Endothelial cell of umbilical vein (primary cell): Measurements from ENCODE around the gene PLOD1. TPM values are rescaled to one million over a fixed set of nuclear protein-coding genes. Genes with fewer than 3 reads are reported as not detected.
"Not testable (repeated sequence)": the region's sequence is repeated elsewhere in the genome, so short reads cannot be mapped to it uniquely, and the experiment has no call there.

ENCODE experiments used
- BruUV-seq: library from RNA; stranded (reverse); fragments of 400-500 nt; replicated peaks from 2 replicates; lab custom pipeline; 2021; lab: Mats Ljungman, UMichigan
- CTCF ChIA-PET: fragments of 300-600, 350-600 bp; sonication (Branson Sonifier 250); formaldehyde crosslinking; loops from one replicate; lab custom pipeline; 2021; ENCODE audit warnings: antibody characterized with exemption, inconsistent platforms; lab: Charles Lee
- POLR2A ChIA-PET: fragments of 300-600, 350-600 bp; sonication (Branson Sonifier 250); formaldehyde crosslinking; loops from one replicate; lab custom pipeline; 2021; ENCODE audit warnings: antibody characterized with exemption, inconsistent platforms; lab: Charles Lee
- DNase-seq: peaks from one replicate; pipeline ENCODE4 v3.0.0-alpha.2; 2011; ENCODE audit warnings: low read depth, low spot score
- FAIRE-seq: peaks from 2 replicates; lab custom pipeline; 2011; peaks lifted over from hg19 to GRCh38; lab: Jason Lieb, UNC
- H2AFZ ChIP-seq: 2 replicates; pipeline ENCODE4 v1.6.0; 2012; ENCODE audit warnings: low read depth, low read length, control low read depth, inconsistent platforms
- H3K27ac ChIP-seq: 2 replicates; pipeline ENCODE4 v1.5.1; 2011; ENCODE audit warnings: low read depth, mild to moderate bottlenecking, control low read depth, low read length, moderate library complexity; ENCODE audit not compliant: insufficient read depth
- H3K27me3 ChIP-seq, 2 experiments: 2 replicates each; pipeline versions ENCODE4 v1.6.0 to v1.6.1; 2011; ENCODE audit warnings: low read length in 2 of 2, mixed read lengths in 1 of 2; ENCODE audit not compliant: control insufficient read depth in 2 of 2, insufficient read depth in 2 of 2
- H3K36me3 ChIP-seq, 2 experiments: 2 replicates in 1 of 2; 3 replicates in 1 of 2; pipeline ENCODE4 v1.5.1; 2011; ENCODE audit warnings: low read length in 2 of 2, mild to moderate bottlenecking in 1 of 2, moderate library complexity in 1 of 2; ENCODE audit not compliant: control insufficient read depth in 2 of 2, insufficient read depth in 2 of 2; ENCODE audit errors: extremely low read depth in 1 of 2
- H3K4me1 ChIP-seq: 3 replicates; pipeline ENCODE4 v1.5.1; 2011; ENCODE audit warnings: mild to moderate bottlenecking, low read length; ENCODE audit not compliant: control insufficient read depth, insufficient read depth; ENCODE audit errors: extremely low read depth
- H3K4me2 ChIP-seq: 2 replicates; pipeline ENCODE4 v1.6.1; 2011; ENCODE audit warnings: low read length, control low read depth, mixed read lengths; ENCODE audit not compliant: insufficient read depth
- H3K4me3 ChIP-seq, 3 experiments: fragments of 200-600 bp in 1 of 3; sonication (generic), shearing (Covaris generic) in 1 of 3; replicated peaks in 1 of 3; 2 replicates each; pipeline ENCODE4 v1.5.1; 2011 to 2016; ENCODE audit warnings: control low read depth in 3 of 3, low read length in 3 of 3, mild to moderate bottlenecking in 2 of 3, inconsistent platforms in 1 of 3, low read depth in 1 of 3, moderate library complexity in 1 of 3; ENCODE audit not compliant: insufficient read depth in 1 of 3
- H3K79me2 ChIP-seq: 2 replicates; pipeline ENCODE4 v1.6.0; 2012; ENCODE audit warnings: low read length, inconsistent platforms; ENCODE audit not compliant: control insufficient read depth, insufficient read depth
- H3K9ac ChIP-seq: replicated peaks from 2 replicates; pipeline ENCODE3; 2011; ENCODE audit warnings: low read length, control low read depth; ENCODE audit not compliant: insufficient read depth; ENCODE audit errors: extremely low read depth
- H3K9me1 ChIP-seq: replicated peaks from 3 replicates; pipeline ENCODE4 v1.6.0; 2011; ENCODE audit warnings: mild to moderate bottlenecking, low read length; ENCODE audit not compliant: control insufficient read depth, insufficient read depth; ENCODE audit errors: extremely low read depth
- H3K9me3 ChIP-seq: replicated peaks from 2 replicates; pipeline ENCODE4 v1.5.1; 2012; ENCODE audit warnings: low read length, inconsistent platforms; ENCODE audit not compliant: control insufficient read depth, insufficient read depth
- H4K20me1 ChIP-seq: replicated peaks from 2 replicates; pipeline ENCODE3; 2011; ENCODE audit warnings: mild to moderate bottlenecking, low read length; ENCODE audit not compliant: control insufficient read depth, insufficient read depth; ENCODE audit errors: extremely low read depth
- CTCF ChIP-seq, 2 donors: IDR thresholded peaks; 1 replicate in 1 of 2; 2 replicates in 1 of 2; pipeline ENCODE4 v1.5.1; 2011; ENCODE audit warnings: low read length in 2 of 2, mild to moderate bottlenecking in 2 of 2, moderate library complexity in 2 of 2, control low read depth in 1 of 2, inconsistent platforms in 1 of 2, low read depth in 1 of 2; ENCODE audit not compliant: insufficient read depth in 1 of 2; ENCODE audit errors: extremely low read depth in 1 of 2
- EZH2 ChIP-seq: IDR thresholded peaks from 2 replicates; pipeline ENCODE4 v1.6.1; 2012; ENCODE audit warnings: borderline replicate concordance, low read depth, mild to moderate bottlenecking, moderate library complexity, low read length, inconsistent platforms; ENCODE audit not compliant: severe bottlenecking
- FOS ChIP-seq: IDR thresholded peaks from 2 replicates; pipeline ENCODE4 v1.6.1; 2011; ENCODE audit warnings: mild to moderate bottlenecking, low read length, moderate library complexity, borderline replicate concordance; ENCODE audit not compliant: insufficient read depth
- GATA2 ChIP-seq: IDR thresholded peaks from 2 replicates; pipeline ENCODE4 v1.7.0; 2011; ENCODE audit warnings: low read depth, mild to moderate bottlenecking, moderate library complexity, mixed read lengths, low read length; ENCODE audit not compliant: insufficient read length, insufficient read depth
- JUN ChIP-seq: IDR thresholded peaks from 2 replicates; pipeline ENCODE4 v1.6.1; 2011; ENCODE audit warnings: borderline replicate concordance, low read depth; ENCODE audit not compliant: insufficient read length, insufficient read depth
- MAX ChIP-seq: IDR thresholded peaks from 2 replicates; pipeline ENCODE4 v1.6.1; 2011; ENCODE audit not compliant: insufficient read depth, insufficient read length
- MYC ChIP-seq: IDR thresholded peaks from one replicate; pipeline ENCODE4 v1.6.1; 2011; ENCODE audit warnings: mild to moderate bottlenecking, low read depth, low read length
- POLR2A ChIP-seq: IDR thresholded peaks from 2 replicates; pipeline ENCODE4 v1.6.1; 2012; ENCODE audit warnings: low read depth, mild to moderate bottlenecking, control low read depth, low read length
- POLR2AphosphoS5 ChIP-seq: IDR thresholded peaks from 2 replicates; pipeline ENCODE4 v1.6.1; 2012; ENCODE audit warnings: low read depth, mild to moderate bottlenecking, control low read depth, low read length, moderate library complexity; ENCODE audit not compliant: insufficient read depth
- dilution Hi-C: fragments of 300-500 bp; cut with MboI; formaldehyde crosslinking; loops from one replicate; pipeline ENCODE4 v1.15.0; 2019; ENCODE audit warnings: low sequenced_read_pairs; ENCODE audit not compliant: extremely low pct_ligation_motif_present
- intact Hi-C: fragments of 100-400 bp; cut with micrococcal nuclease; formaldehyde crosslinking; loops from one replicate; pipeline ENCODE4 v1.10.0; 2022
- polyA plus RNA-seq, 4 experiments: library from polyadenylated mRNA; depleted of rRNA in 3 of 4; stranded (reverse) in 3 of 4; unstranded in 1 of 4; fragments of >200 nt; gene quantifications; 2 replicates each; pipeline versions ENCODE4 v1.2.1 to v1.2.3, GENCODE V29; 2011 to 2012; ENCODE audit warnings: missing spikeins in 1 of 4
- total RNA-seq: library from RNA; stranded (reverse); gene quantifications from 2 replicates; pipeline ENCODE4 v1.2.3, GENCODE V29; 2021

Gene PLOD1
- total and polyA plus RNA-seq, 2 donors (not counting 3 experiments of a cell fraction or from before 2014, with no cell fraction given): 260 to 412 TPM

DNA sequence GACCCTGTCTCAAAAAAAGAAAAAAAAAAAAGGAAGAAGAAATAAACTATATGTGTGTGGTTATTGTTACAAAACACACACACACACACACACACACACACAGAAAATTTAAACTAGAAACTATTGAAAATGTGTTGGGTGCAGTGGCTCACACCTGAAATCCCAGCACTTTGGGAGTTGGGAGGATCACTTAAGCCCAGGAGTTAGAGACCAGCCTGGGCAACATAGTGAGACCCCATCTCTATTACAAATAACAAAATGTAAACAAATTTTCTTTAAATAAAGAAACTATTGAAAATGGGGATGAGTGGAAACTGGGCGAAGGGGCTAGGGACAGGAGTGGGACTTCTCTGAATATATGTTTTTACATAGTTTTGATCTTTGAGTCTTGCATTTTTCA, 31.3 kb upstream of the PLOD1 start:
- H3K27ac ChIP-seq: no peak overlapping the region
- H3K27me3 ChIP-seq: peaks cover 8 to 12% of the 10 kb centered on the region in 2 experiments
- H3K9me1 ChIP-seq: no peaks in the 10 kb centered on the region
- H3K9me3 ChIP-seq: no peaks in the 10 kb centered on the region
- H3K4me2 ChIP-seq: no peak overlapping the region
- ChIA-PET POLR2A (no interaction called here), CTCF (no interaction called here)
- no peaks in the 10 kb centered on the region for H3K4me1 ChIP-seq
- no peak for TF ChIP-seq JUN
- no peak for TF ChIP-seq MAX
- TF ChIP-seq CTCF (IDR thresholded peaks at IDR 0.05; ENCODE audit: extremely low read depth in 1 of 2, insufficient read depth in 1 of 2, low read depth in 1 of 2, low read length in 2 of 2): no peak
- no peak for TF ChIP-seq FOS
- TF ChIP-seq MYC: no peak
- TF ChIP-seq EZH2: no peak
- no peak for TF ChIP-seq GATA2
- no peak for TF ChIP-seq POLR2AphosphoS5
- no peak for TF ChIP-seq POLR2A
- FAIRE-seq: no peak
- H2AFZ ChIP-seq: no peak overlapping the region
- no TSS peak for BruUV-seq
- DNase-seq: no peak
- H3K4me3 ChIP-seq: no peak overlapping the region
- no peak overlapping the region for H3K9ac ChIP-seq
- no peaks in the 10 kb centered on the region for H3K79me2 ChIP-seq
- intact Hi-C loops (no loop called here), dilution Hi-C loops (no loop called here)
- H3K36me3 ChIP-seq: no peaks in the 10 kb centered on the region
- no peaks in the 10 kb centered on the region for H4K20me1 ChIP-seq

GRCh38 chr1:11904156-11904555, 30.4 kb upstream of the PLOD1 start:
- FAIRE-seq, dilution Hi-C loops, H3K9me3 ChIP-seq, H3K36me3 ChIP-seq, H3K4me2 ChIP-seq, H2AFZ ChIP-seq, H4K20me1 ChIP-seq, H3K9me1 ChIP-seq, intact Hi-C loops, POLR2A ChIA-PET, H3K4me3 ChIP-seq, H3K4me1 ChIP-seq, H3K27me3 ChIP-seq, BruUV-seq, H3K27ac ChIP-seq, H3K9ac ChIP-seq, H3K79me2 ChIP-seq, DNase-seq: not testable (repeated sequence)
- CTCF ChIA-PET: interaction anchor here (1.2 kb wide), 1 partner anchor 12 kb away, joined by 3 read pairs; no protein-coding TSS in a partner anchor
